ENCODE measurements around the gene MT1G.
"Not testable (repeated sequence)": the region's sequence is repeated elsewhere in the genome, so short reads cannot be mapped to it uniquely, and the experiment has no call there.

Gene MT1G

GRCh38 chr16:56634715-56635440 is 33.0 kb downstream of the MT1G start:
- DNase-seq: no peak

- DNase-seq: no peak
Measured at GRCh38 chr16:56633535-56633934, 34.3 kb downstream of the MT1G start.

GRCh38 chr16:56632848-56633365 is 35.0 kb downstream of the MT1G start:
- DNase-seq: no peak

GRCh38 chr16:56632156-56632847 is 35.6 kb downstream of the MT1G start, which contains the start of gene MT1M:
Gene MT1M (plus strand): TSS chr16:56632659. CDS start chr16:56632732, 73 bp downstream.
- DNase-seq: no peak

GRCh38 chr16:56631832-56632155 is 36.1 kb downstream of the MT1G start:
- no peak for DNase-seq

- no peak for DNase-seq
Measured at GRCh38 chr16:56631197-56631596, 36.7 kb downstream of the MT1G start.

- no peak for DNase-seq
Measured at GRCh38 chr16:56630134-56630533, 37.7 kb downstream of the MT1G start.

- no peak for DNase-seq
Measured at GRCh38 chr16:56629531-56629930, 38.3 kb downstream of the MT1G start.

GRCh38 chr16:56628486-56629350 is 39.1 kb downstream of the MT1G start:
- peak in 1 of 3 experiments; percentile 3 for DNase-seq

GRCh38 chr16:56626685-56627084 is 41.2 kb downstream of the MT1G start:
- DNase-seq: no peak

- DNase-seq: no peak
Measured at GRCh38 chr16:56625943-56626654, 41.8 kb downstream of the MT1G start.

GRCh38 chr16:56625140-56625942 is 42.5 kb downstream of the MT1G start, which contains the start of gene MT1E:
Gene MT1E (plus strand): TSS chr16:56625781. CDS start chr16:56625852, 71 bp downstream.
- DNase-seq: peak in 1 of 3 experiments; percentile 26

GRCh38 chr16:56623637-56624036 is 44.2 kb downstream of the MT1G start:
- DNase-seq: no peak

- DNase-seq: not testable (repeated sequence)
Measured at GRCh38 chr16:56623184-56623583, 44.7 kb downstream of the MT1G start.

GRCh38 chr16:56621665-56622445 is 46.0 kb downstream of the MT1G start:
- DNase-seq: not testable (repeated sequence)

GRCh38 chr16:56620339-56620897 is 47.4 kb downstream of the MT1G start:
- no peak for DNase-seq

GRCh38 chr16:56618138-56618537 is 49.7 kb downstream of the MT1G start:
- no peak for DNase-seq

GRCh38 chr16:56617212-56618085 is 50.4 kb downstream of the MT1G start:
- no peak for DNase-seq
